HG03045 (cell line): ENCODE measurements around the gene RGS12.

Experiments
- ATAC-seq: cut with Tn5 transposase; IDR thresholded peaks from one replicate; pipeline ENCODE4 v1.9.1; 2021; ENCODE audit warnings: mild to moderate bottlenecking, moderate library complexity; ENCODE audit not compliant: unreplicated experiment

The RGS12 gene

DNA sequence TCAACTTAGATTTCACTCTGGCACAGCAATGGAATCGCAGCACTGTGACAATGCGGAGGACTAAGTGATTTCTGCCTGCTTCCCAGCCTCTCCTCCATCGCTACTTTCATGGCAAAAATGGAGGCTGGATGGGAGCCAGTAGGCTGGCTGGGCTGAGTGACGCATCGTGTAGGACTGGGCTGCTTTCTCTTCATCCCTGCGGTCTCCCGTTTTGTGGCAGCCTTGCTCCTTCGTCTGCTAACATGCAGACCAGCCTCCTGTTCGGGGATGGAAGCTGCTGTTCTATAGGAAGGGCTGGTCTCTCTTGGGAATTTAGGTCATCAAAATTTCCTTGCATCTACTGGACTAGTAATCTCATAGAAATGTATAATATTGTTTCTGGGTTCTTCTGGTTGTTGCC, 15.8 kb upstream of the RGS12 start:
- no peak for ATAC-seq

DNA sequence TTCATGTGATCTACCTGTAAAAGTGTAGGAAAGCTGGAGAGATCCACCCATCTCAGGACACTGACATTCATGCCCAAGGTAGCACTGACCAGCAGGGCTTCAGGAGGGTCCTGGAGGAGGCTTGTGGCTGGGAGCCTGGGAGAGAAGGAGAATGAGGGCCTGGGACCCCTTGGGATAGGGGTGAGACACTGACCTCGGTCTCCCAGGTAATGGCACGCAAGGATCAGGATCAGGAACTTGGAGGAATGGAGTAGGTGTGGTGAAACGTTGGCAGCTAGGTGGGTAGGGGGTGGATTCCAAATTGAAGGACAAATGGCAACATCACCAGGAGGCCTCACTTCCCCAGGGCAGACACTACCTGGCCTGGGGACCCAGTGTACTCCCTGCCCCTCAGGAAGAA, 12.4 kb upstream of the RGS12 start:
- ATAC-seq: no peak

DNA sequence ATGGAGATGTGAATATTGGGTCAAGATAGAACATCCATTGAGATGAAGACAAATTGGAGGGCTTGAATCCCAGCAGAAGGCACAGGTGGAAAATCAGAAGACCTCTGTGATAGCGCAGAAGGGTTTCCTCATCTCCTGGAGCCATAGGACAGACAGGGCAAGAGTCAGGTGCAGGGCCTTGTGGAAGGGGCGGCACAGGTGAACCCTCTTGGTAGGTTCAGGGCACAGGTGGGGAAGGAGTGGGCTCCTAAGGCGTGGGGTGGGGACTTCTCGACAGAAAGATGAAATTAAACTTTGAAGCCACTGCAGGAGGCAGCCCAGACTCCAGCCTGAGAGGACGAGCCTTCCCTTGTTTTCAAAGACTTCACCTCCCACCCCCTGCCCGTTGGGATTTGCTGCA, 9.3 kb upstream of the RGS12 start:
- no peak for ATAC-seq

DNA sequence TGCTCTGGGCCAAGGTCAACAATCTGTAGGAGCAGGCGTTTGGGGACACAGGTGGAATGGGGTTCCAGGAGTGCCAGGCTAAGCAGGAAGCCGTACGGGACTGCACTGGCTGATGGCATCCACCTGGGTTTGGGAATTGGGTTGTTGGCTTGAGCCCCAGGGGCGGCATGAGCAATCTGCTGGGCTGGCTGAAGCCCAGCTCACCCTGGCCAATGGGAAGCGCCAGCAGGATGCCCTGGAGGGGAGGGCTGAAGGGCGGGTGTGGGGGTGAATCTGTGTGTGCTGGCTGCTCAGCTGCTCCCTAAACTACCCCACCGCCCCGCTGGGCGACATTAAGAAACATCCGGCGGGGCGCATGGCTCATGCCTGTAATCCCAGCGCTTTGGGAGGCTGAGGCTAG, 8.9 kb upstream of the RGS12 start:
- ATAC-seq: no peak

DNA sequence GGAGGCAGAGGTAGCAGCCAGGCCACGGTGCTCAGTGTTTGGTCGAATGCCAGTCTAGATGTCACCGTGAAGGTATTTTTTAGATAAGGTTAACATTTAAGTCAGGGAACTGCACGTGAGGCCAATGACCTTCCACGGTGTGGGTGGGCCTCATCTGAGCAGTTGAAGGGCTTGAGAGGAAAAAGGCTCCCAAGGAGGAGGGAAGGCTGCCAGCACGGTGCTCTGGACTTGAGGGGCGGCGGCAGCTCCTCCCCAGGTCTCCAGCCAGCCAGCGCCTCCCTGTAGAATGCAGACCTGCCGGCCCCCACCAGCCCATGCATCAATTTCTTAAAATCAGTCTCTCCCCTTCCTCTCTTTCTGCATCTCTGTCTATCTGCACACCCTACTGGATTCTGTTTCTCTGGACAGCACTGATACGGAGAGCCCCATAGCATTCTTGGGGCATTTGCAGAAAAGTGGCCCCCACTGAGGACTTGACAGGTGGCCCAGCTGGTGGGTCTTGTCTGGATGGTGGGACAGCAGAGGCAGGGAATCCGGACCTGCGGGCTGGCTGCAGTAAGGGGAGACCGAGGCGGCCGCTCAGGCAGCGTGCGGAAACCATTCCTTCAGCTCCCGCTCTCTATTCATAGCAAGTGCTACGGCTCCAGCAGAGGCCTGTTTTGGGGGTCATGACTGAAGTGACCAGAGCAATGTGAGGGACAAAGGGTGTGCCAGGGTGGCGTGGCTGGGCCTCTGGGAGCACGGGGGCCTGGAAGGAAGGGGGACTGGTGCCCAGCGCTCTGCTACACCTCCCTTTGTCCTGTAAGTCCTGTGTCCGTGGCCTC, 7.9 kb upstream of the RGS12 start:
- ATAC-seq: no peak

DNA sequence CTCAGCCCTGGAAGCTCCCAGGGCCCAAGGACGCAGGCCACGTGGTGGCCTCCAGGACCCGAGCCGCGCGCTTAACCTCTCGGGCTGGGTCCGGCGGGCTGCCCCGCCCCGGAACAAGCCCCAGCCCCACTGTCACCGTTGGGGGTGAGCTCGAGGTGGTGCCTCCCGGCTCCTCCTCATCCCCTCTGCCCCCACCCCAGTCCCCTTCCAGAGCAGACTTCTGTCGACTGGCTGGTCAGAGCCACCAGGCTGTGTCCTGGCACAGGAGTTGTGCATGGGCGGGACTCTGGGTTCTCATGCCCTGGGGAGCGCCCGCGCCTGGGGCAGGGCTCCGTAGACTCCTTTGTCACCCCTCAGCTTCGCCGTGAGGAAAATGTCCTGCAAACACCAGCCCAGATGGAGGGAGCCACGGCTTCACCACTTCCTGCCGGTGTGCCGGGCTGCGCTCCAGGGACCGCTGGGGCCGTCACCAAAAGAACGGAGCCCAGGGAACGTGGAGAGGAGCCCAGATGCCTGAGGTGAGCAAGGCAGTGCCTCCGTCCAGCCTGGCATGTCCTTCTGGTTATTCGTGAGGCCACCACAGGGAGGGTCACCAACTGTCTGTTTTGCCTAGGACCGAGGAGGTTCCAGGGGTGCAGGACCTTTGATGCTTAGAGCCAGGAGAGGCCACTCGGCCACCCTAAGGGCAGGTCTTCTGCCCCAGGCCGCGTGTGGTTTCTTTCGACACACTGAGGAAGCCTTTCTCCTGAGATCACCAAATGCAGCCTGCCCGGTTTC, 7.1 kb upstream of the RGS12 start:
- ATAC-seq: no peak

DNA sequence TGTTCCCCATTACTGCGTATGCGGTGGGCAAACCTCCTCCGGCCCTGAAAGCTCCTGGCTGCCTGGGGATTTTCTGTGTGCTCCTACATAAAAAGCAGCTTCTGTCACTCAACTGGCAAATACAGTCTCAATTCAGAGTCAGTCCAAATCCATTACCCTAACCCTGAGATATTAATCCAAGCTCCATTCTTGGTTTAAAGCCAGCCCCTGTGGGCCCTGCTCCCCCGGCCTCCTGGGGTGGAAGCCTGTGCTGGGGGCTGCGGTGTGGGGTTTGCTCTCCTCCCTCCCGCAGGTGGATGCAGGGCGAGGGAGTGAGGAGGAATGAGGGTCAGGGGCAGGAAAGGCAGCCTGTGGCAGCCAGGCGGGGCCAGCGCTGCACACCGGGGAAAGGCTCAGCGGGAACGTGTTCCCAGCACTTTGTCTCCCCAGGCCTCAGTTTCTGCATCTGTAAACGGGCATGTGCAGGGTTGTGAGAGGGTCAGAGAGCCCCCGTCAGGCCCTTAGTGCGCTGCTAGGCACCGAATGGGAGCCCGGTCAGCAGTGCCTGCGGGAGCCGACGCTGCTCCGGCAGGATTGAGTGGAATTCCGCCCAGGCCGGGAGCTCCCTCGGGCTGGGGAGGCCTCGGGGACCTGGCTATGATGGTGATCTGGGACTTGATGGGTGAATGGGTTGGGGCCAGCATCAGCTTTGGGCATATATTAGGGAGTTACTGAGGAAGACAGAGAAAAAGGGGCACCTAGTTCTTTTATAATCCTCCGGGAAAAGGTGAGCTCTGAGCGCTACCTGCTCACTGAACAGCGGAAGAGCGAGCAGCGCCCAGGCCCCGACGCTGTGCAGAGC, 6.3 kb upstream of the RGS12 start:
- ATAC-seq: peak; percentile 82

DNA sequence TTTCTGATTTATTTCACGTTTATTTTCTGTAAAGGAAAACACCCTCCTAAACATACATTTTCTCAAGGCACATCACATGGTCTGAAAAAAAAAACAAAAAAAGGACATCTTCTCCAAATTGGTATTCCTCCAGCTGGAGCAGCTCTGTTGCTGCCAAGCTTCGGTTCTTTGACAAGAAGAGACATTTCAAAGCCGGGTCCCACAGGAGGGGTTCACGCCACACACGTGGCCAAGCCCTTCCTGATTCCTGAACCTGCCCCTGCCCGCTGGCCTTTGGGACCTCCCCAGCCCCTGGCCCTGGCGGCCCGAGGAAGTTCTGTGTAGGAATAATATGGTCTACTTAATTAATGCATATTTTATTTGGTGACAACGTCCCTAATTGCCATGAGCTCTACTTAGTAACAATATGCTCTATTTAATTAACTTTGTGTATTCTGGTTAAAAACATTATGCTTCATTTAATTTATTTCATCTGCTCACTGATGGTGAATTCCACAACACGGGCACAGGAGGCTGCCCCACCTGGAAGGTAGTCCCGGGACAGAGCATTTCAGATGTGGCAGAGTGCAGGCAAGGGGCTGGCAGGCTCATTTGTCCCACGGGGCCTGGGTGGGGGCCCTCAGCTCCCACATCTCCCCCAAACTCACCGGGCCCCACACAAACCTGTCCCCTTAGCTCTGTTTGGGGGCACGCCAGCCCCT, 5.4 kb upstream of the RGS12 start:
- ATAC-seq: no peak

DNA sequence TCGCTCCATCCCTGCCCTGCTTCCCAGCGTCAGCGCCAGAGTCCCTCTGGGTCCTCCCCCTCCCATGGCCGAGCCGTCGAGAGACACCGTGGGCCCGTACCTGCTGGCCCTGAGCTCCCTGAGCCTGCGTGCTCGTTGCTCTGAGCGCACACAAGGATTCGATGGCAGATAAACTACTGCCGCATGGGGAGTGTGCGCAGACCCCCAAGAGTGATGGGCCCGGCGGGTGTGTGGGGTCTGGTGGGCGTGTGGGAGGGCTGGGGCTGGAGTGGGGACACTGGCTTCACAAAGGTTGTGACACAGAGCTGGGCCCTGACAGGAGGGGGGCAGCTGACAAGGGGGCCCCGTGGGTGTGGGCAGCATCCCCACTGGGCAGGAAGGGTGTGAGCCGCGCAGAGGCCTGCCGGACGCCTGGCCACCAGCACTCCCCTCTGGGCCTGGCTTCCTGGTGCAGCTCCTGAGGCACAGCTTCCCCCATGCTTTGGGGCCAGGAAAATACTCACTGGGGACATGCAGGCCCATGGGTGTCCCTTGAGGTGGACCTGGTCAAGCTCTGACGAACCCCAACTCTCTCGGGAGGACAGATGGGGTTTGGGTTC, 4.8 kb upstream of the RGS12 start:
- no peak for ATAC-seq

DNA sequence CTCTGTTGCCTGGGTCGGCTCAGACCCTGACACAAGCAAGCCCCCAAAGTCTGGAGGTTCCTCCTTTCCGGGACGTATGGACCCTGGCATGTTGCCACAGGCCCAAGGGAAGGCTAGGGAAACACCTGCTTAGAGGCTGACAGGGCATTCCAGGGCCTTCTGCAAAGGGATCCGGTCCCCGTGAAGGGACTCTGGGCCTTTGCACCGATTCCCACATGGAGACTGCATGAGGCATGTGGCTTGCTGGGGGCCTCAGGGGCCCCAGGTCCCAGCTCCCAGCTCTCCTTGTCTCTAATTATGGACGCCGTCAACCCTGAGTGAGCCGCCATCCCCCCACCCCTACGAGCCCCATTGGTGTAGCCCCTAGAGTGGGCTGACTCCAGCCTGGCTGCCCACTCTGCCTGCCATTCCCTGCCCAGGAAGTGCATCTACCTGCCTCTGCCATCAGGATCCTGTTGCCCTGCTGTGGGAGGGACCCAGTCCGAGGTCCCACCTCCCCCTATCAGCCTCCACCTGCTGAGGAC, 4.2 kb upstream of the RGS12 start:
- no peak for ATAC-seq

DNA sequence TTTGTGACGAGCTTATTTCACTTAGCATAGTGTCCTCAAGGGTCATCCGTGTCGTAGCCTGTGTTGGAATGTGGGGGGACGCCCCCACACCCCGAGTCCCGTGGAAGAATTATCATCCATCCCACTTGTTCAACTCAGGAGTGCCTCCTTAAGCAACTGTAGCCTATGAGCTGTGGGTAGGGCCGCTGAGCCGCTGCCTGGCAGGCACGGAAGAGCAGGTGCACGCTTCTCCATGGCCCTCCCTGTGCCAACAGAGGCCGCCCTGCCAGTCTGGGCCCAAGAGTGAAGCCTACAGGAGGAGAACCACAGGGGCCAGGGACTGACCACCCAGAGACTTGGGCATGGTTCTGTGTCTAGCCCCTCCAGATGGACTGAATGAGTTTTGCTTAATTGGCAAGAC, 2.3 kb upstream of the RGS12 start:
- ATAC-seq: no peak

DNA sequence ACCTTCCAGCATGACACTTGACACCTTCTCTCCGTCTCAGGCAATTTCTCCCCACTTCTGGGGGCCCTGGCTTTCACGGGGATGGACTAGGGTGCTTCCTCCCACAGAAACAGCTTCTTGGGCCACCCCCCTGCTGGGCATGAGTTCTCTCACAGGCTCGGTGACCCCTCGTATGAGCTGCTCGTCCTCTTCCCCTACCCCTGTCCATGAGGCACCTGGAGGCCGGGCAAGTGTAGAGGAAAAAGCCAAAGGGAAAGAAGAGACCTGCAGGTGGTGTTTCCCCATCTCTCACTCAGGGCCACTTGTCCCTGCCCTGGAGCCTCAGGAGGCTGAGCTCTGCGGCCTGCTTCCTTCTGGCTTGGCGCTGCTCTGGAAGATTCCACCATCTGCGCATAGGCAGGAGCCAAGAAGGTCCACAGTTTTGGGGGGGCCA, 1.9 kb upstream of the RGS12 start:
- ATAC-seq: no peak

DNA sequence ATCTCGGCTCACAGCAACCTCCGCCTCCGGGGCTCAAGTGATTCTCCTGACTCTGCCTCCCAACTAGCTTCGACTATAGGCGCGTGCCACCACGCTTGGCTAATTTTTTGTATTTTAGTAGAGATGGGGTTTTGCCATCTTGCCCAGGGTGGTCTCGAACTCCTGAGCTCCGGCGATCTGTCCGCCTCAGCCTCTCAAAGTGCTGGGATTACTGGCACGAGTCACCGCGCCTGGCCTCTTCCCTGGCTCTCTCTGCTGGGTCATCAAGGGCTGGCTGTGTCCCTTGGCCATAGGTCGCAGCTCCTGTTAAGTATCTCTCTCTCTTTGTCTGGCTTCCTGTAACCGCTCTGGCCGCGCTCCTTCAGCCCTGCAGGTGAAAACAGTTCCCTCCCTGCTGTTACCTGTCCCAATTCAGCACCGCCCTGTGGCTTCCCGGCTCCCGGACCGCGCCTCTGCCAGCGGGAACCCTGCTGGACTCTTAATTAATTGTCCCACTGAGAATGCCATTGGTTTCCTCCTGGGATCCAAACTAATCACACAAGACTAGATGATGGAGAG, 1.3 kb upstream of the RGS12 start:
- ATAC-seq: no peak

DNA sequence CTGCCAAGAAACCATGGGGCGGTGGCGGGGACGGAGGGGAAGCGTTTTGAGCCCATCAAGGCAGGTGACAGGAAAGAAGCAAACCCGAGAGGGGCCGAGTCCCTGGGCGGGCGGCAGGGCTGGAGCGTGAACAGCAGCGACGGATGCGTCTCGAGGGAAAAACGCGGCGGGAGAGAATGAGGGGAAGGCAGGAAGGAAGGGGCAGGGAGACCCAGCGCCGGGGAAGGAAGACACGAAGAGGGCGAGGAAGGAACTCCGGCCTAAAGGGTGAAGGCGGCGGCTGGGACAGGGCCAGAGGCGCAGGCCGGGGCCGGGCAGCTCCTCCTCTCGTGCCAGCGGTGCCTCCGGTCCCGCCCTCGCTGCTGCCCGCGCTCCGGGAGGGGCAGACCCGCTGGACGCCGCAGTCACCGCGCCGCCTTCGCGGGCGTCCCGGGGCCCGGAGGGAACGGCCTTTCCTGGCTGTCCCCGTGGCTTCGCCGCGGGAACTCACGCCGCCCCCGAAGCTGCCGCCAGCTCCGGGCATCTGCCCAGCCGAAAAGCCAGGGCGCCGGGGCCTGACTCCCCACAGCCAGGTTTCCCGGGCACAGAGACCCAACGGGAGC, 751 bp upstream of the RGS12 start:
- peak; percentile 22 for ATAC-seq

DNA sequence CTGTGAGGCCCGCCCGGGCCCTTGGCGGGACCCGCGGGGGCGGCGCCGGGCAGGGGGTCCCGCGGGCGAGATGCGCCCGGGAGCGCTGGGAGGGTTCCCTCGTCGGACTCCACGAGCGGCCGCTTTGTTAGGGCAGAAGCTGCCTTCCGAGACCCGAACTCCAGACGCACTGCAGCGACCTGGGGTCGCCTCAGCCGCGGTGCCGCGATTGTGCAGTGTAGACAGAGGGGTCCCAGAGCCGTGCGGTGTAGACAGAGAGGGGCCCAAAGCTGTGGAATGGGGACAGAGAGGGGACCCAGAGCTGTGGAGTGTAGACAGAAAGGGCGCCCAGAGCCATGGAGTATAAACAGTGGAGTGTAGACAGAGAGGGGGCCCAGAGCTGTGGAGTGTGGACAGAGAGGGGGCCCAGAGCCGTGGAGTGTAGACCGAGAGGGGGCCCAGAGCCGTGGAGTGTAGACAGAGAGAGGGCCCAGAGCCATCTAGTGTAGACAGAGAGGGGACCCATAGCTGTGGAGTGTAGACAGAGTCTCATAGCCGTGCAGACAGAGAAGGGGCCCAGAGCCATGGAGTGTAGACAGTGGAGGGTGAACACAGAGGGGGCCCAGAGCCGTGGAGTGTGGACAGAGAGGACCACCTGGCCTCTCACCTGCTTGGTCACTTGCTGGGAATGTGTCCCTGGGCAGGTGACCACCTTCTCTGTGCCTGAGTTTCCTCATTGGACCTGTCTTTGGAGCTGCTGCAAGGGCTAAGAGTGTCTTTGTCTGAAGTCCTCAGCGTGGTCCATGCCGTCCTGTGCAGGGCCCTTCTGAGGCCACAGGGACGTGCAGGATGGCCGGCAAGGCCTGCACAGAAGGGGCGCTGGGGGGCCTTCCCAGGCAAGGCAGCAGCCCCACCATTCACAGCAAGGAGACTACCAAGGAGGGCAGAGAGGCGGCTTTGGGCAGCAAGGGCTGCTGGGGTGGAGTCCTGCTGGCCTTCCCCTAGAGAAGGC, 875 bp downstream of the RGS12 start:
- ATAC-seq: no peak

DNA sequence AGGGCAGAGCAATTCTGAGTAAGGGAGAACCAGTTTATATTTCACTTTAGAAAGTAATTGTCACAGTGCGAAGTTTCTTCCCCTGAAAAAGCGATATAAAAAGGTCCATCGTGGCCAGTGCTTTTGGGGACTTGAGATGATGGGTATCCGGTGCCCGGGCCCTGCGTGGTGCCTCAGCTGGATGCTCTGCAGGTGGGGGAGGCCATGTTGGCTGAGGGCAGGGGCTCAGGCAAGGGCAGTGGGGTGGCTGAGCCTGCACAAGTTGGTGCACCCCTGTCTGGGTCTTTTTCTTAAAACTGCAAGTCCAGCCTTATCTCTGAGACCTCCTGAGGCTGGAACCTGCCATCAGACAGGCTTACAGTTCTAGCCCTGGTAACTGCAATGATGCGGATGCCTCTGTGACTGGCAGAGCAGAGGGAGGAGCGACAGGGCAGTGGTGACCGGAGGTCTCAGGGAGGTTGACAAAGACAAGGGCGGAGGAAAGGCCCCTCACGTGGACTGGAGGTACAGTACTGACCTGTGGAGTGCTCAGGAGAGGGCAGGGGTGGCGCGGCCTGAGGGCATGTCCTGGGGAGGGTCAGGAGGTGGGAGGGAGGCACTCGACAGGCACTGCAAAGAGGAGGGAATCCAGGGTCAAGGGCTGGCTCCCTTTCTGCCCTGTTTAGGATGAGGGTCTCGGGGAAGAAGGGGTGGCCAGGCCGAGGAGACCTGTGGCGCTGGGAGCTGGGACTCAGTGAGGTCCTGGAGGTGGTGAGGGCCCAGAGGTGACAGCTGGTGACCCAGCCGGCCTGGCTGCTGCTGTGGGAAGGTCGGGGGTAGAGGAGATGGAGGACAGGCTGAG, 1.8 kb downstream of the RGS12 start:
- no peak for ATAC-seq

DNA sequence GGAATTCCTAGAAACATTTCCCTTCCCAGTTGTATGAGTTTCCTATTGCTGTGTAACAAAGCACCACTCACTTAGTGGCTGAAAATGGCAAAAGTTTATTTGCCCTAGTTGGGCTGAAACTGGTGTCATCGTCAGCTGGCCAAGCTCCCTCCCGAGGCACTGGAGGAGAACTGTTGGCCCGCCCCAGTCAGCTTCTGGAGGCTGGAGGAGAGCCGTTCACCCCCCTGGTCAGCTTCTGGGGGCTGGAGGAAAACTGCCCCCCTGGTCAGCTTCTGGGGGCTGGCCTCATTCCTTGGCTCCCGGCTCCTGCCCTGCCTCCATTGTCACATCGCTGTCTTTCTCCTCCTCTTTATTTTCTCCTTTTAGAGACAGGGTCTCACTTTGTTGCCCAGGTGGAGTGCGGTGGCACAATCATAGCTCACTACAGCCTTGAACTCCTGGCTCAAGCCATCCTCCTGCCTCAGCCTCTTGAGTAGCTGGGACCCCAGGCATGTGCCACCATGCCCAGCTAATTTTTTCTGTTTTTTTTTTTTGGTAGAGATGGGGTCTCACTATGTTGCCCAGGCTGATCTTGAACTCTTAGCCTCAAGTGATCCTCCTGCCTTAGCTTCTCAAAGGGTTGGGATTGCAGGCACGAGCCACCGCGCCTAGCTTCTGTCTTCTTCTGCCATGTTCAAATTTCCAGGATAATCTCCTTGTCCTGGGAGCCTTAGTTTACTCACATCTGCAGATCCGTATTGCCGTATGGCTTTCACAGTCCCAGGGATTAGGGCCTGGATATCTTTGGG, 3.2 kb downstream of the RGS12 start:
- no peak for ATAC-seq
